Endothelial cell of hepatic sinusoid (primary cell): ENCODE measurements around the gene IP6K3.

ENCODE experiments used
- in situ Hi-C: cut with HindIII; loops from 2 replicates; pipeline ENCODE4 v1.10.0; 2017; ENCODE audit warnings: low sequenced_read_pairs

IP6K3 gene

GRCh38 chr6:33761922-33762629, 15.4 kb upstream of the IP6K3 start:
- in situ Hi-C loops, result loop anchor here (5.0 to 25.0 kb wide), 2 partner anchors 55 to 375 kb away; partner anchors contain the start of gene GRM4

GRCh38 chr6:33761581-33761921, 14.8 kb upstream of the IP6K3 start:
- in situ Hi-C loops, result loop anchor here (5.0 to 25.0 kb wide), 2 partner anchors 56 to 376 kb away; partner anchors contain the start of gene GRM4

GRCh38 chr6:33759887-33760629, 13.4 kb upstream of the IP6K3 start:
- in situ Hi-C loops, result loop anchor here (5.0 to 25.0 kb wide), 2 partner anchors 57 to 377 kb away; partner anchors contain the start of gene GRM4

GRCh38 chr6:33758815-33759216, 12.1 kb upstream of the IP6K3 start:
- in situ Hi-C loops, result loop anchor here (25.0 kb wide), 1 partner anchor 378 kb away; the partner anchor contains the start of gene GRM4

- in situ Hi-C loops, result loop anchor here (25.0 kb wide), 1 partner anchor 379 kb away; the partner anchor contains the start of gene GRM4
These were observed 11.2 kb upstream of the IP6K3 start for GRCh38 chr6:33757906-33758305.

- in situ Hi-C loops, result loop anchor here (25.0 kb wide), 1 partner anchor 380 kb away; the partner anchor contains the start of gene GRM4
These were observed 10.4 kb upstream of the IP6K3 start for GRCh38 chr6:33757113-33757512.

- in situ Hi-C loops, result loop anchor here (25.0 kb wide), 1 partner anchor 381 kb away; the partner anchor contains the start of gene GRM4
These were observed 9.7 kb upstream of the IP6K3 start for GRCh38 chr6:33756211-33756954.

- in situ Hi-C loops, result loop anchor here (25.0 kb wide), 1 partner anchor 382 kb away; the partner anchor contains the start of gene GRM4
These were observed 8.6 kb upstream of the IP6K3 start for GRCh38 chr6:33755070-33755869.

- in situ Hi-C loops, result loop anchor here (25.0 kb wide), 1 partner anchor 383 kb away; the partner anchor contains the start of gene GRM4
These were observed 7.5 kb upstream of the IP6K3 start for GRCh38 chr6:33754222-33754621.

GRCh38 chr6:33752646-33753015, 5.9 kb upstream of the IP6K3 start:
- in situ Hi-C loops, result loop anchor here (25.0 kb wide), 1 partner anchor 385 kb away; the partner anchor contains the start of gene GRM4

GRCh38 chr6:33751771-33752645, 5.3 kb upstream of the IP6K3 start:
- in situ Hi-C loops, result loop anchor here (25.0 kb wide), 1 partner anchor 385 kb away; the partner anchor contains the start of gene GRM4

GRCh38 chr6:33750244-33750991, 3.7 kb upstream of the IP6K3 start:
- in situ Hi-C loops, result loop anchor here (25.0 kb wide), 1 partner anchor 387 kb away; the partner anchor contains the start of gene GRM4

GRCh38 chr6:33749401-33749800, 2.7 kb upstream of the IP6K3 start:
- in situ Hi-C loops, result no loop called here

- in situ Hi-C loops, result no loop called here
These were observed 2.1 kb upstream of the IP6K3 start for GRCh38 chr6:33748841-33749240.

- in situ Hi-C loops, result no loop called here
These were observed 1.1 kb upstream of the IP6K3 start for GRCh38 chr6:33747823-33748222.

- in situ Hi-C loops, result no loop called here
These were observed 587 bp downstream of the IP6K3 start for GRCh38 chr6:33746036-33746600.

GRCh38 chr6:33745548-33745947, 1.2 kb downstream of the IP6K3 start:
- in situ Hi-C loops, result no loop called here
